K562 (cell line): ENCODE data around the gene HSF2BP. TPM values are rescaled to one million over a fixed set of nuclear protein-coding genes. Genes with fewer than 3 reads are reported as not detected.

Experiments used
- ATAC-seq: fragments of 200-7000 bp; cut with Tn5 transposase; 3 replicates; pipeline ENCODE4 v1.9.1; 2020; ENCODE audit warnings: moderate library complexity
- BruUV-seq: library from RNA; stranded (reverse); fragments of 400-500 nt; replicated peaks from 2 replicates; lab custom pipeline; 2021; lab: Mats Ljungman, UMichigan
- CTCF ChIA-PET: fragments of 300-600 bp; formaldehyde crosslinking; extraction: SDS; loops from one replicate; lab custom pipeline; 2021; ENCODE audit warnings: low intra/inter-chr PET ratio; lab: Yijun Ruan, JAX
- POLR2A ChIA-PET: fragments of 300-600, 350-650 bp; sonication (Branson Sonifier 250); formaldehyde crosslinking; extraction: SDS; loops from one replicate; lab custom pipeline; 2021; ENCODE audit warnings: antibody characterized with exemption, inconsistent platforms; lab: Yijun Ruan, JAX
- DNase-seq, 4 experiments: peaks; one replicate each; pipeline versions ENCODE4 v3.0.0 to v3.0.0-alpha.2; 2011 to 2018; ENCODE audit warnings: low spot score in 3 of 4, mixed read lengths in 3 of 4; ENCODE audit errors: extremely low read depth in 1 of 4
- FAIRE-seq: peaks from 2 replicates; lab custom pipeline; 2011; peaks lifted over from hg19 to GRCh38; lab: Jason Lieb, UNC
- H2AFZ ChIP-seq: 2 replicates; pipeline ENCODE4 v1.6.0; 2011; ENCODE audit warnings: low read depth, low read length, control low read depth, inconsistent platforms
- H3K27ac ChIP-seq: fragments of 200-600 bp; 3 replicates; pipeline ENCODE4 v1.8.0; 2011; ENCODE audit warnings: low read depth, mild to moderate bottlenecking, control low read depth, inconsistent platforms, low read length, moderate library complexity, mixed read lengths; ENCODE audit errors: extremely low read depth
- H3K27me3 ChIP-seq, 2 experiments: fragments of 300-600 bp in 1 of 2; 2 replicates in 1 of 2; 3 replicates in 1 of 2; pipeline versions ENCODE4 v1.6.0 to v1.8.0; 2011; ENCODE audit warnings: inconsistent platforms in 2 of 2, low read length in 2 of 2, mild to moderate bottlenecking in 1 of 2, mixed read lengths in 1 of 2, moderate library complexity in 1 of 2; ENCODE audit not compliant: control insufficient read depth in 2 of 2, insufficient read depth in 2 of 2
- H3K36me3 ChIP-seq: fragments of 300-600 bp; 3 replicates; pipeline ENCODE4 v1.8.0; 2011; ENCODE audit warnings: mild to moderate bottlenecking, low read length, inconsistent platforms; ENCODE audit not compliant: control insufficient read depth, insufficient read depth
- H3K4me1 ChIP-seq, 2 experiments: fragments of 200-600 bp in 1 of 2; replicated peaks in 1 of 2; 2 replicates in 1 of 2; 3 replicates in 1 of 2; pipeline versions ENCODE4 v1.5.1 to v1.8.0; 2011; ENCODE audit warnings: inconsistent platforms in 2 of 2, low read length in 2 of 2, mild to moderate bottlenecking in 1 of 2, mixed read lengths in 1 of 2, moderate library complexity in 1 of 2; ENCODE audit not compliant: control insufficient read depth in 2 of 2, insufficient read depth in 2 of 2
- H3K4me2 ChIP-seq: 2 replicates; pipeline ENCODE4 v1.6.1; 2011; ENCODE audit warnings: low read length, control low read depth, inconsistent platforms, mixed read lengths; ENCODE audit not compliant: insufficient read depth
- H3K4me3 ChIP-seq: fragments of 200-600 bp; sonication (generic), shearing (Covaris generic); 2 replicates; pipeline ENCODE4 v1.5.1; 2016; ENCODE audit warnings: control low read depth, inconsistent platforms
- H3K79me2 ChIP-seq: fragments of 200-600 bp; 3 replicates; pipeline ENCODE4 v1.8.0; 2011; ENCODE audit warnings: low read length, inconsistent platforms; ENCODE audit not compliant: control insufficient read depth, insufficient read depth
- H3K9ac ChIP-seq, 2 experiments: 2 replicates each; pipeline versions ENCODE4 v1.6.0 to v1.6.1; 2011; ENCODE audit warnings: low read depth in 2 of 2, low read length in 2 of 2, control low read depth in 1 of 2, inconsistent platforms in 1 of 2, mild to moderate bottlenecking in 1 of 2, mixed read lengths in 1 of 2; ENCODE audit not compliant: insufficient read depth in 1 of 2
- H3K9me1 ChIP-seq: one replicate; pipeline ENCODE4 v1.6.0; 2011; ENCODE audit warnings: inconsistent platforms, mild to moderate bottlenecking, low read length, moderate library complexity; ENCODE audit not compliant: control insufficient read depth, insufficient read depth
- H3K9me3 ChIP-seq: replicated peaks from 2 replicates; pipeline ENCODE4 v1.5.1; 2011; ENCODE audit warnings: low read depth, low read length, inconsistent platforms; ENCODE audit not compliant: control insufficient read depth, insufficient read depth
- H4K20me1 ChIP-seq: replicated peaks from 2 replicates; pipeline ENCODE4 v1.6.1; 2011; ENCODE audit warnings: low read length, inconsistent platforms, mixed read lengths; ENCODE audit not compliant: control insufficient read depth, insufficient read depth
- POU5F1 ChIP-seq: fragments of 150-350 bp; IDR thresholded peaks from 2 replicates; pipeline ENCODE4 v1.6.1; 2014; ENCODE audit warnings: borderline replicate concordance, low read length, low read depth, mild to moderate bottlenecking; ENCODE audit not compliant: partially characterized antibody
- RBBP5 ChIP-seq: fragments of 200-600 bp; sonication (generic); IDR thresholded peaks from 2 replicates; pipeline ENCODE4 v1.6.1; 2012; ENCODE audit warnings: borderline replicate concordance, mild to moderate bottlenecking, low read length, control low read depth, inconsistent platforms; ENCODE audit not compliant: insufficient read depth, poor library complexity, severe bottlenecking
- ZC3H8 ChIP-seq: fragments of 450-650 bp; IDR thresholded peaks from 2 replicates; pipeline ENCODE4 v1.6.1; 2017
- WGBS: fragments of 100-300 bp; shearing (Covaris generic); methylation state at CpG from one replicate; pipeline ENCODE4 v1.1.6; 2016; ENCODE audit warnings: low coverage, mixed read lengths; ENCODE audit not compliant: insufficient coverage; ENCODE audit errors: missing lambda C conversion rate; 5-methylcytosine and 5-hydroxymethylcytosine counted together
- in situ Hi-C: fragments of 300-500 bp; cut with MboI; formaldehyde crosslinking; loops from 4 replicates; pipeline ENCODE4 v1.15.0; 2018; ENCODE audit warnings: inconsistent platforms, mixed read lengths
- intact Hi-C: fragments of 100-400 bp; cut with micrococcal nuclease; formaldehyde crosslinking; loops from 2 replicates; pipeline ENCODE4 v1.14.2; 2022
- polyA plus RNA-seq, 8 experiments: library from polyadenylated mRNA; depleted of rRNA in 4 of 8; stranded (reverse) in 5 of 8; unstranded in 3 of 8; fragments of >200 nt; fragmentation: Nextera tagmentation in 2 of 8; fragmentation: Illumina TruSeq in 1 of 8; extraction: Ambion mirVana in 2 of 8; extraction: Trizol in 1 of 8; gene quantifications; 2 replicates each; pipeline versions ENCODE4 v1.2.1 to v1.2.3, GENCODE V29; 2011 to 2014; ENCODE audit warnings: inconsistent platforms in 1 of 8, missing spikeins in 1 of 8
- total RNA-seq, 7 experiments: library from RNA; depleted of rRNA in 6 of 7; stranded (reverse); fragments of >200 nt in 6 of 7; fragmentation: Illumina TruSeq in 2 of 7; extraction: Trizol in 2 of 7; gene quantifications; 2 replicates each; pipeline versions ENCODE4 v1.2.1 to v1.2.3, GENCODE V29; 2011 to 2021; ENCODE audit warnings: low replicate concordance in 1 of 7
- TF ChIP-seq, protein P1 (sequence below): fragments of 200-600 bp; sonication (generic); IDR thresholded peaks from one replicate; pipeline ENCODE4 v1.6.1; 2012; ENCODE audit warnings: mild to moderate bottlenecking, low read depth, low read length, inconsistent platforms
- TF ChIP-seq, protein P2 (sequence below): fragments of 200-800 bp; sonication (Bioruptor generic); IDR thresholded peaks from 2 replicates; pipeline ENCODE4 v1.6.1; 2016; ENCODE audit warnings: missing genetic modification characterization, missing compliant biosample characterization

Gene HSF2BP
- total and polyA plus RNA-seq, 9 of the 15 experiments (the other 6 are each of a cell fraction or from before 2014, with no cell fraction given): 0.04 to 0.57 (median 0.20) TPM; not detected in 2

DNA sequence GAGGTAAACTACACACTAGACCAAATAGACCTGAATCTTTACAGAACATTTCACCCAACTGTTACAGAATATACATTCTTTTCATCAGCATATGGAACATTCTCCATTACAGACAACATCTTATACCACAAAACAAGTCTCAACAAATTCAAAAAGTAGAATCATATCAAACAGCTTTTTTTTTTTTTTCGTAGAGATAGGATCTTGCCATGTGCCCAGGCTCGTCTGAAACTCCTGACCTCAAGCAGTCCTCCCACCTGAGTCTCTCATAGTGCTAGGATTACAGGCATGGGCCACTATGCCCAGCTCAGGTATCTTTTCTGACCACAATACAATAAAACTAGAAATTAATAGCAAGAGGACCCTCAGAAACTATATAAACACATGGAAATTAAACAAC lies 36.5 kb downstream of the HSF2BP start:
- H4K20me1 ChIP-seq: no peaks in the 10 kb centered on the region
- DNase-seq (no peak), ATAC-seq (no peak), FAIRE-seq (no peak)
- in situ Hi-C loops (loop anchor here (25.0 kb wide), 1 partner anchor 110 kb away; no protein-coding TSS in a partner anchor), intact Hi-C loops (no loop called here)
- BruUV-seq: no TSS peak
- 0% methylated on average over 2 of the region's 2 CpGs for WGBS
- H3K27me3 ChIP-seq: peaks cover 9 to 15% of the 10 kb centered on the region in 2 experiments; a peak in 3 of 5 replicates
- H3K4me3 ChIP-seq: no peak overlapping the region
- no peaks in the 10 kb centered on the region for H3K4me1 ChIP-seq
- no peaks in the 10 kb centered on the region for H3K36me3 ChIP-seq
- H3K79me2 ChIP-seq: no peaks in the 10 kb centered on the region
- ChIA-PET POLR2A (no interaction called here), CTCF (interaction anchor here (0.5 kb wide), 1 partner anchor 664 kb away, joined by 3 read pairs; no protein-coding TSS in a partner anchor)
- no peaks in the 10 kb centered on the region for H3K9me1 ChIP-seq
- no peak overlapping the region for H2AFZ ChIP-seq
- H3K9ac ChIP-seq: no peak overlapping the region
- H3K9me3 ChIP-seq: no peaks in the 10 kb centered on the region
- no peak overlapping the region for H3K4me2 ChIP-seq
- no peak overlapping the region for H3K27ac ChIP-seq
- TF ChIP-seq POU5F1: no peak
- TF ChIP-seq ZC3H8: no peak
- TF ChIP-seq, protein P1, sequence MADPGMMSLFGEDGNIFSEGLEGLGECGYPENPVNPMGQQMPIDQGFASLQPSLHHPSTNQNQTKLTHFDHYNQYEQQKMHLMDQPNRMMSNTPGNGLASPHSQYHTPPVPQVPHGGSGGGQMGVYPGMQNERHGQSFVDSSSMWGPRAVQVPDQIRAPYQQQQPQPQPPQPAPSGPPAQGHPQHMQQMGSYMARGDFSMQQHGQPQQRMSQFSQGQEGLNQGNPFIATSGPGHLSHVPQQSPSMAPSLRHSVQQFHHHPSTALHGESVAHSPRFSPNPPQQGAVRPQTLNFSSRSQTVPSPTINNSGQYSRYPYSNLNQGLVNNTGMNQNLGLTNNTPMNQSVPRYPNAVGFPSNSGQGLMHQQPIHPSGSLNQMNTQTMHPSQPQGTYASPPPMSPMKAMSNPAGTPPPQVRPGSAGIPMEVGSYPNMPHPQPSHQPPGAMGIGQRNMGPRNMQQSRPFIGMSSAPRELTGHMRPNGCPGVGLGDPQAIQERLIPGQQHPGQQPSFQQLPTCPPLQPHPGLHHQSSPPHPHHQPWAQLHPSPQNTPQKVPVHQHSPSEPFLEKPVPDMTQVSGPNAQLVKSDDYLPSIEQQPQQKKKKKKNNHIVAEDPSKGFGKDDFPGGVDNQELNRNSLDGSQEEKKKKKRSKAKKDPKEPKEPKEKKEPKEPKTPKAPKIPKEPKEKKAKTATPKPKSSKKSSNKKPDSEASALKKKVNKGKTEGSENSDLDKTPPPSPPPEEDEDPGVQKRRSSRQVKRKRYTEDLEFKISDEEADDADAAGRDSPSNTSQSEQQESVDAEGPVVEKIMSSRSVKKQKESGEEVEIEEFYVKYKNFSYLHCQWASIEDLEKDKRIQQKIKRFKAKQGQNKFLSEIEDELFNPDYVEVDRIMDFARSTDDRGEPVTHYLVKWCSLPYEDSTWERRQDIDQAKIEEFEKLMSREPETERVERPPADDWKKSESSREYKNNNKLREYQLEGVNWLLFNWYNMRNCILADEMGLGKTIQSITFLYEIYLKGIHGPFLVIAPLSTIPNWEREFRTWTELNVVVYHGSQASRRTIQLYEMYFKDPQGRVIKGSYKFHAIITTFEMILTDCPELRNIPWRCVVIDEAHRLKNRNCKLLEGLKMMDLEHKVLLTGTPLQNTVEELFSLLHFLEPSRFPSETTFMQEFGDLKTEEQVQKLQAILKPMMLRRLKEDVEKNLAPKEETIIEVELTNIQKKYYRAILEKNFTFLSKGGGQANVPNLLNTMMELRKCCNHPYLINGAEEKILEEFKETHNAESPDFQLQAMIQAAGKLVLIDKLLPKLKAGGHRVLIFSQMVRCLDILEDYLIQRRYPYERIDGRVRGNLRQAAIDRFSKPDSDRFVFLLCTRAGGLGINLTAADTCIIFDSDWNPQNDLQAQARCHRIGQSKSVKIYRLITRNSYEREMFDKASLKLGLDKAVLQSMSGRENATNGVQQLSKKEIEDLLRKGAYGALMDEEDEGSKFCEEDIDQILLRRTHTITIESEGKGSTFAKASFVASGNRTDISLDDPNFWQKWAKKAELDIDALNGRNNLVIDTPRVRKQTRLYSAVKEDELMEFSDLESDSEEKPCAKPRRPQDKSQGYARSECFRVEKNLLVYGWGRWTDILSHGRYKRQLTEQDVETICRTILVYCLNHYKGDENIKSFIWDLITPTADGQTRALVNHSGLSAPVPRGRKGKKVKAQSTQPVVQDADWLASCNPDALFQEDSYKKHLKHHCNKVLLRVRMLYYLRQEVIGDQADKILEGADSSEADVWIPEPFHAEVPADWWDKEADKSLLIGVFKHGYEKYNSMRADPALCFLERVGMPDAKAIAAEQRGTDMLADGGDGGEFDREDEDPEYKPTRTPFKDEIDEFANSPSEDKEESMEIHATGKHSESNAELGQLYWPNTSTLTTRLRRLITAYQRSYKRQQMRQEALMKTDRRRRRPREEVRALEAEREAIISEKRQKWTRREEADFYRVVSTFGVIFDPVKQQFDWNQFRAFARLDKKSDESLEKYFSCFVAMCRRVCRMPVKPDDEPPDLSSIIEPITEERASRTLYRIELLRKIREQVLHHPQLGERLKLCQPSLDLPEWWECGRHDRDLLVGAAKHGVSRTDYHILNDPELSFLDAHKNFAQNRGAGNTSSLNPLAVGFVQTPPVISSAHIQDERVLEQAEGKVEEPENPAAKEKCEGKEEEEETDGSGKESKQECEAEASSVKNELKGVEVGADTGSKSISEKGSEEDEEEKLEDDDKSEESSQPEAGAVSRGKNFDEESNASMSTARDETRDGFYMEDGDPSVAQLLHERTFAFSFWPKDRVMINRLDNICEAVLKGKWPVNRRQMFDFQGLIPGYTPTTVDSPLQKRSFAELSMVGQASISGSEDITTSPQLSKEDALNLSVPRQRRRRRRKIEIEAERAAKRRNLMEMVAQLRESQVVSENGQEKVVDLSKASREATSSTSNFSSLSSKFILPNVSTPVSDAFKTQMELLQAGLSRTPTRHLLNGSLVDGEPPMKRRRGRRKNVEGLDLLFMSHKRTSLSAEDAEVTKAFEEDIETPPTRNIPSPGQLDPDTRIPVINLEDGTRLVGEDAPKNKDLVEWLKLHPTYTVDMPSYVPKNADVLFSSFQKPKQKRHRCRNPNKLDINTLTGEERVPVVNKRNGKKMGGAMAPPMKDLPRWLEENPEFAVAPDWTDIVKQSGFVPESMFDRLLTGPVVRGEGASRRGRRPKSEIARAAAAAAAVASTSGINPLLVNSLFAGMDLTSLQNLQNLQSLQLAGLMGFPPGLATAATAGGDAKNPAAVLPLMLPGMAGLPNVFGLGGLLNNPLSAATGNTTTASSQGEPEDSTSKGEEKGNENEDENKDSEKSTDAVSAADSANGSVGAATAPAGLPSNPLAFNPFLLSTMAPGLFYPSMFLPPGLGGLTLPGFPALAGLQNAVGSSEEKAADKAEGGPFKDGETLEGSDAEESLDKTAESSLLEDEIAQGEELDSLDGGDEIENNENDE: no peak
- TF ChIP-seq, protein P2, sequence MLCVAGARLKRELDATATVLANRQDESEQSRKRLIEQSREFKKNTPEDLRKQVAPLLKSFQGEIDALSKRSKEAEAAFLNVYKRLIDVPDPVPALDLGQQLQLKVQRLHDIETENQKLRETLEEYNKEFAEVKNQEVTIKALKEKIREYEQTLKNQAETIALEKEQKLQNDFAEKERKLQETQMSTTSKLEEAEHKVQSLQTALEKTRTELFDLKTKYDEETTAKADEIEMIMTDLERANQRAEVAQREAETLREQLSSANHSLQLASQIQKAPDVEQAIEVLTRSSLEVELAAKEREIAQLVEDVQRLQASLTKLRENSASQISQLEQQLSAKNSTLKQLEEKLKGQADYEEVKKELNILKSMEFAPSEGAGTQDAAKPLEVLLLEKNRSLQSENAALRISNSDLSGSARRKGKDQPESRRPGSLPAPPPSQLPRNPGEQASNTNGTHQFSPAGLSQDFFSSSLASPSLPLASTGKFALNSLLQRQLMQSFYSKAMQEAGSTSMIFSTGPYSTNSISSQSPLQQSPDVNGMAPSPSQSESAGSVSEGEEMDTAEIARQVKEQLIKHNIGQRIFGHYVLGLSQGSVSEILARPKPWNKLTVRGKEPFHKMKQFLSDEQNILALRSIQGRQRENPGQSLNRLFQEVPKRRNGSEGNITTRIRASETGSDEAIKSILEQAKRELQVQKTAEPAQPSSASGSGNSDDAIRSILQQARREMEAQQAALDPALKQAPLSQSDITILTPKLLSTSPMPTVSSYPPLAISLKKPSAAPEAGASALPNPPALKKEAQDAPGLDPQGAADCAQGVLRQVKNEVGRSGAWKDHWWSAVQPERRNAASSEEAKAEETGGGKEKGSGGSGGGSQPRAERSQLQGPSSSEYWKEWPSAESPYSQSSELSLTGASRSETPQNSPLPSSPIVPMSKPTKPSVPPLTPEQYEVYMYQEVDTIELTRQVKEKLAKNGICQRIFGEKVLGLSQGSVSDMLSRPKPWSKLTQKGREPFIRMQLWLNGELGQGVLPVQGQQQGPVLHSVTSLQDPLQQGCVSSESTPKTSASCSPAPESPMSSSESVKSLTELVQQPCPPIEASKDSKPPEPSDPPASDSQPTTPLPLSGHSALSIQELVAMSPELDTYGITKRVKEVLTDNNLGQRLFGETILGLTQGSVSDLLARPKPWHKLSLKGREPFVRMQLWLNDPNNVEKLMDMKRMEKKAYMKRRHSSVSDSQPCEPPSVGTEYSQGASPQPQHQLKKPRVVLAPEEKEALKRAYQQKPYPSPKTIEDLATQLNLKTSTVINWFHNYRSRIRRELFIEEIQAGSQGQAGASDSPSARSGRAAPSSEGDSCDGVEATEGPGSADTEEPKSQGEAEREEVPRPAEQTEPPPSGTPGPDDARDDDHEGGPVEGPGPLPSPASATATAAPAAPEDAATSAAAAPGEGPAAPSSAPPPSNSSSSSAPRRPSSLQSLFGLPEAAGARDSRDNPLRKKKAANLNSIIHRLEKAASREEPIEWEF (CRISPR knock-in tag): no peak
- no peak for TF ChIP-seq RBBP5
